GM10847 (cell line): ENCODE results near the gene CHRNB2.
A peak's percentile ranks its signal among the peaks of the same experiment; 100 is the strongest.

Experiments used
- POLR2A ChIP-seq: IDR thresholded peaks from 2 replicates; pipeline ENCODE4 v1.6.1; 2011; ENCODE audit not compliant: insufficient read length; ENCODE audit errors: extremely low read depth

The CHRNB2 gene

GRCh38 chr1:154568157-154568815 is 708 bp downstream of the CHRNB2 start:
- TF ChIP-seq POLR2A = no peak

- no peak for TF ChIP-seq POLR2A
Measured at GRCh38 chr1:154571244-154571963, 3.8 kb downstream of the CHRNB2 start.

GRCh38 chr1:154571964-154572288 is 4.3 kb downstream of the CHRNB2 start:
- TF ChIP-seq POLR2A = no peak

GRCh38 chr1:154572468-154573167 is 5.0 kb downstream of the CHRNB2 start:
- no peak for TF ChIP-seq POLR2A

GRCh38 chr1:154573168-154573510 is 5.6 kb downstream of the CHRNB2 start:
- TF ChIP-seq POLR2A = no peak

- TF ChIP-seq POLR2A = no peak
Measured at GRCh38 chr1:154574716-154575115, 7.1 kb downstream of the CHRNB2 start.

GRCh38 chr1:154575147-154575927 is 7.8 kb downstream of the CHRNB2 start:
- no peak for TF ChIP-seq POLR2A

GRCh38 chr1:154575951-154576566 is 8.5 kb downstream of the CHRNB2 start:
- no peak for TF ChIP-seq POLR2A

GRCh38 chr1:154577346-154578057 is 9.9 kb downstream of the CHRNB2 start:
- no peak for TF ChIP-seq POLR2A

- TF ChIP-seq POLR2A = no peak
Measured at GRCh38 chr1:154578058-154578418, 10.5 kb downstream of the CHRNB2 start.

- TF ChIP-seq POLR2A = peak; percentile 3
Measured at GRCh38 chr1:154579374-154579773, 11.8 kb downstream of the CHRNB2 start.

- no peak for TF ChIP-seq POLR2A
Measured at GRCh38 chr1:154581766-154582165, 14.2 kb downstream of the CHRNB2 start.

GRCh38 chr1:154582885-154583284 is 15.3 kb downstream of the CHRNB2 start:
- no peak for TF ChIP-seq POLR2A

GRCh38 chr1:154583773-154584172 is 16.2 kb downstream of the CHRNB2 start:
- no peak for TF ChIP-seq POLR2A
